ENCODE results near the gene NDUFAF8.

DNA sequence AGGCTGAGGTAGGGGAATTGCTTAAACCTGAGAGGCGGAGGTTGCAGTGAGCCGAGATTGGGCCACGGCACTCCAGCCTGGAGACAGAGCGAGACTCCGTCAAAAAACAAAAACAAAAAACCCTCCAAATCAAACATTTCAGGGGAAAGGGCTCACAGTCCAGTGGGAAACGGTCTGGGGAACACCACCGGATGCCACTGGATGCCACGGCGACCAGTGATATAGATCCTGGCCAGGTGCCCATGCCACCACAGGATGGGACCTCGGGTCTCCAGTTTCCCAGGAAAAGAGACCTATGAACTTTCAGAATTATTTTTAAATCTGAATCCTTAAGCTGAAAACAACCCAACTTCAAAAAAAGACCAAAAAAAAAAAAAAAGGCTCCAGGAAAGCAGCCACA, 28.7 kb upstream of the NDUFAF8 start:
- no peak for TF ChIP-seq POLR2A (IDR thresholded peaks at IDR 0.05)
- TF ChIP-seq, protein P1, sequence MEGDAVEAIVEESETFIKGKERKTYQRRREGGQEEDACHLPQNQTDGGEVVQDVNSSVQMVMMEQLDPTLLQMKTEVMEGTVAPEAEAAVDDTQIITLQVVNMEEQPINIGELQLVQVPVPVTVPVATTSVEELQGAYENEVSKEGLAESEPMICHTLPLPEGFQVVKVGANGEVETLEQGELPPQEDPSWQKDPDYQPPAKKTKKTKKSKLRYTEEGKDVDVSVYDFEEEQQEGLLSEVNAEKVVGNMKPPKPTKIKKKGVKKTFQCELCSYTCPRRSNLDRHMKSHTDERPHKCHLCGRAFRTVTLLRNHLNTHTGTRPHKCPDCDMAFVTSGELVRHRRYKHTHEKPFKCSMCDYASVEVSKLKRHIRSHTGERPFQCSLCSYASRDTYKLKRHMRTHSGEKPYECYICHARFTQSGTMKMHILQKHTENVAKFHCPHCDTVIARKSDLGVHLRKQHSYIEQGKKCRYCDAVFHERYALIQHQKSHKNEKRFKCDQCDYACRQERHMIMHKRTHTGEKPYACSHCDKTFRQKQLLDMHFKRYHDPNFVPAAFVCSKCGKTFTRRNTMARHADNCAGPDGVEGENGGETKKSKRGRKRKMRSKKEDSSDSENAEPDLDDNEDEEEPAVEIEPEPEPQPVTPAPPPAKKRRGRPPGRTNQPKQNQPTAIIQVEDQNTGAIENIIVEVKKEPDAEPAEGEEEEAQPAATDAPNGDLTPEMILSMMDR (IDR thresholded peaks at IDR 0.05) = no peak

All from body of pancreas (tissue), 4 donors.